Endothelial cell of umbilical vein (primary cell): ENCODE measurements around the gene PBOV1. TPM values are rescaled to one million over a fixed set of nuclear protein-coding genes. Genes with fewer than 3 reads are reported as not detected.

Experiments used
- BruUV-seq: library from RNA; stranded (reverse); fragments of 400-500 nt; replicated peaks from 2 replicates; lab custom pipeline; 2021; lab: Mats Ljungman, UMichigan
- CTCF ChIA-PET: fragments of 300-600, 350-600 bp; sonication (Branson Sonifier 250); formaldehyde crosslinking; loops from one replicate; lab custom pipeline; 2021; ENCODE audit warnings: antibody characterized with exemption, inconsistent platforms; lab: Charles Lee
- POLR2A ChIA-PET: fragments of 300-600, 350-600 bp; sonication (Branson Sonifier 250); formaldehyde crosslinking; loops from one replicate; lab custom pipeline; 2021; ENCODE audit warnings: antibody characterized with exemption, inconsistent platforms; lab: Charles Lee
- DNase-seq: peaks from one replicate; pipeline ENCODE4 v3.0.0-alpha.2; 2011; ENCODE audit warnings: low read depth, low spot score
- FAIRE-seq: peaks from 2 replicates; lab custom pipeline; 2011; peaks lifted over from hg19 to GRCh38; lab: Jason Lieb, UNC
- H2AFZ ChIP-seq: 2 replicates; pipeline ENCODE4 v1.6.0; 2012; ENCODE audit warnings: low read depth, low read length, control low read depth, inconsistent platforms
- H3K27ac ChIP-seq: 2 replicates; pipeline ENCODE4 v1.5.1; 2011; ENCODE audit warnings: low read depth, mild to moderate bottlenecking, control low read depth, low read length, moderate library complexity; ENCODE audit not compliant: insufficient read depth
- H3K27me3 ChIP-seq, 2 experiments: 2 replicates each; pipeline versions ENCODE4 v1.6.0 to v1.6.1; 2011; ENCODE audit warnings: low read length in 2 of 2, mixed read lengths in 1 of 2; ENCODE audit not compliant: control insufficient read depth in 2 of 2, insufficient read depth in 2 of 2
- H3K36me3 ChIP-seq, 2 experiments: 2 replicates in 1 of 2; 3 replicates in 1 of 2; pipeline ENCODE4 v1.5.1; 2011; ENCODE audit warnings: low read length in 2 of 2, mild to moderate bottlenecking in 1 of 2, moderate library complexity in 1 of 2; ENCODE audit not compliant: control insufficient read depth in 2 of 2, insufficient read depth in 2 of 2; ENCODE audit errors: extremely low read depth in 1 of 2
- H3K4me1 ChIP-seq: 3 replicates; pipeline ENCODE4 v1.5.1; 2011; ENCODE audit warnings: mild to moderate bottlenecking, low read length; ENCODE audit not compliant: control insufficient read depth, insufficient read depth; ENCODE audit errors: extremely low read depth
- H3K4me2 ChIP-seq: 2 replicates; pipeline ENCODE4 v1.6.1; 2011; ENCODE audit warnings: low read length, control low read depth, mixed read lengths; ENCODE audit not compliant: insufficient read depth
- H3K4me3 ChIP-seq, 3 experiments: fragments of 200-600 bp in 1 of 3; sonication (generic), shearing (Covaris generic) in 1 of 3; replicated peaks in 1 of 3; 2 replicates each; pipeline ENCODE4 v1.5.1; 2011 to 2016; ENCODE audit warnings: control low read depth in 3 of 3, low read length in 3 of 3, mild to moderate bottlenecking in 2 of 3, inconsistent platforms in 1 of 3, low read depth in 1 of 3, moderate library complexity in 1 of 3; ENCODE audit not compliant: insufficient read depth in 1 of 3
- H3K79me2 ChIP-seq: 2 replicates; pipeline ENCODE4 v1.6.0; 2012; ENCODE audit warnings: low read length, inconsistent platforms; ENCODE audit not compliant: control insufficient read depth, insufficient read depth
- H3K9ac ChIP-seq: replicated peaks from 2 replicates; pipeline ENCODE3; 2011; ENCODE audit warnings: low read length, control low read depth; ENCODE audit not compliant: insufficient read depth; ENCODE audit errors: extremely low read depth
- H3K9me1 ChIP-seq: replicated peaks from 3 replicates; pipeline ENCODE4 v1.6.0; 2011; ENCODE audit warnings: mild to moderate bottlenecking, low read length; ENCODE audit not compliant: control insufficient read depth, insufficient read depth; ENCODE audit errors: extremely low read depth
- H3K9me3 ChIP-seq: replicated peaks from 2 replicates; pipeline ENCODE4 v1.5.1; 2012; ENCODE audit warnings: low read length, inconsistent platforms; ENCODE audit not compliant: control insufficient read depth, insufficient read depth
- H4K20me1 ChIP-seq: replicated peaks from 2 replicates; pipeline ENCODE3; 2011; ENCODE audit warnings: mild to moderate bottlenecking, low read length; ENCODE audit not compliant: control insufficient read depth, insufficient read depth; ENCODE audit errors: extremely low read depth
- EZH2 ChIP-seq: IDR thresholded peaks from 2 replicates; pipeline ENCODE4 v1.6.1; 2012; ENCODE audit warnings: borderline replicate concordance, low read depth, mild to moderate bottlenecking, moderate library complexity, low read length, inconsistent platforms; ENCODE audit not compliant: severe bottlenecking
- FOS ChIP-seq: IDR thresholded peaks from 2 replicates; pipeline ENCODE4 v1.6.1; 2011; ENCODE audit warnings: mild to moderate bottlenecking, low read length, moderate library complexity, borderline replicate concordance; ENCODE audit not compliant: insufficient read depth
- GATA2 ChIP-seq: IDR thresholded peaks from 2 replicates; pipeline ENCODE4 v1.7.0; 2011; ENCODE audit warnings: low read depth, mild to moderate bottlenecking, moderate library complexity, mixed read lengths, low read length; ENCODE audit not compliant: insufficient read length, insufficient read depth
- JUN ChIP-seq: IDR thresholded peaks from 2 replicates; pipeline ENCODE4 v1.6.1; 2011; ENCODE audit warnings: borderline replicate concordance, low read depth; ENCODE audit not compliant: insufficient read length, insufficient read depth
- MYC ChIP-seq: IDR thresholded peaks from one replicate; pipeline ENCODE4 v1.6.1; 2011; ENCODE audit warnings: mild to moderate bottlenecking, low read depth, low read length
- POLR2A ChIP-seq: IDR thresholded peaks from 2 replicates; pipeline ENCODE4 v1.6.1; 2012; ENCODE audit warnings: low read depth, mild to moderate bottlenecking, control low read depth, low read length
- POLR2AphosphoS5 ChIP-seq: IDR thresholded peaks from 2 replicates; pipeline ENCODE4 v1.6.1; 2012; ENCODE audit warnings: low read depth, mild to moderate bottlenecking, control low read depth, low read length, moderate library complexity; ENCODE audit not compliant: insufficient read depth
- dilution Hi-C: fragments of 300-500 bp; cut with MboI; formaldehyde crosslinking; loops from one replicate; pipeline ENCODE4 v1.15.0; 2019; ENCODE audit warnings: low sequenced_read_pairs; ENCODE audit not compliant: extremely low pct_ligation_motif_present
- intact Hi-C: fragments of 100-400 bp; cut with micrococcal nuclease; formaldehyde crosslinking; loops from one replicate; pipeline ENCODE4 v1.10.0; 2022
- polyA plus RNA-seq, 4 experiments: library from polyadenylated mRNA; depleted of rRNA in 3 of 4; stranded (reverse) in 3 of 4; unstranded in 1 of 4; fragments of >200 nt; gene quantifications; 2 replicates each; pipeline versions ENCODE4 v1.2.1 to v1.2.3, GENCODE V29; 2011 to 2012; ENCODE audit warnings: missing spikeins in 1 of 4
- total RNA-seq: library from RNA; stranded (reverse); gene quantifications from 2 replicates; pipeline ENCODE4 v1.2.3, GENCODE V29; 2021
- TF ChIP-seq, protein P1 (sequence below): IDR thresholded peaks from 2 replicates; pipeline ENCODE4 v1.6.1; 2011; ENCODE audit not compliant: insufficient read depth, insufficient read length
- TF ChIP-seq, protein P2 (sequence below), 2 donors: IDR thresholded peaks; 1 replicate in 1 of 2; 2 replicates in 1 of 2; pipeline ENCODE4 v1.5.1; 2011; ENCODE audit warnings: low read length in 2 of 2, mild to moderate bottlenecking in 2 of 2, moderate library complexity in 2 of 2, control low read depth in 1 of 2, inconsistent platforms in 1 of 2, low read depth in 1 of 2; ENCODE audit not compliant: insufficient read depth in 1 of 2; ENCODE audit errors: extremely low read depth in 1 of 2

Gene PBOV1
- total and polyA plus RNA-seq, 2 donors (not counting 3 experiments of a cell fraction or from before 2014, with no cell fraction given): not detected

DNA sequence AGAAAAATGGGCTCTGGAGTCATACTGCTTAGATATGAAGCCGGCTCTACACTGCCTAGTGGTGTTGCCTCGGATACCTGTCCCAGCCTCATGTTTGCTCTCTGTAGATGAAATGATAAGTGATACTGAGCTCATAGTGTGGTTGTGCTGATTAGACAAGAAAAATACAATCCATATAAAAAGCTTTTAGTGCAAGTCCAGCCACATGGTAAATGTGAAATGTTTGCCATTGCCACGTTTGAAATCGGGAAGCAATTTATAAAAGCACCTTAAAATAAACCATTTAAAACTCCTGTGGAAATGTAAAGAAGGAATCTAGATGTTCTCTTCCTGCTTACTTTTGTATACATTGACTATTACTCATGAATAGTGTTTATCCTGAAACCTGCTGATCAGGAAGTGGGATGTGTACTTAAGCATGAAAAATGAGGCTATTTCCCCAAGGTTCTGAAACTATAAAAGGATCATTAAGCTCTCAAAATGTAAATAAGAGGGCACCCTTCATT is 13.1 kb upstream of the PBOV1 start:
- no peak overlapping the region for H3K4me3 ChIP-seq
- no peaks in the 10 kb centered on the region for H3K36me3 ChIP-seq
- peaks cover 15% of the 10 kb centered on the region for H3K4me1 ChIP-seq
- no peaks in the 10 kb centered on the region for H3K27me3 ChIP-seq
- no peaks in the 10 kb centered on the region for H3K9me3 ChIP-seq
- DNase-seq (peak; percentile 56), FAIRE-seq (peak; percentile 90)
- dilution Hi-C loops: no loop called here
- peak overlapping the region; percentile 45 for H3K27ac ChIP-seq
- H3K79me2 ChIP-seq: no peaks in the 10 kb centered on the region
- CTCF ChIA-PET: interaction anchor here (0.8 to 2.8 kb wide), 5 partner anchors 9 to 22 kb away, joined by 3 to 12 read pairs (median 3); no protein-coding TSS in a partner anchor
- intact Hi-C loops: no loop called here
- BruUV-seq: no TSS peak
- H3K4me2 ChIP-seq: peak overlapping the region; percentile 61
- TF ChIP-seq, protein P1, sequence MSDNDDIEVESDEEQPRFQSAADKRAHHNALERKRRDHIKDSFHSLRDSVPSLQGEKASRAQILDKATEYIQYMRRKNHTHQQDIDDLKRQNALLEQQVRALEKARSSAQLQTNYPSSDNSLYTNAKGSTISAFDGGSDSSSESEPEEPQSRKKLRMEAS: no peak
- TF ChIP-seq POLR2AphosphoS5 (no peak), GATA2 (peak; percentile 78), EZH2 (no peak)
- POLR2A ChIA-PET: no interaction called here
- no peak overlapping the region for H3K9ac ChIP-seq
- H4K20me1 ChIP-seq: no peaks in the 10 kb centered on the region
- H3K9me1 ChIP-seq: no peaks in the 10 kb centered on the region
- peak overlapping the region; percentile 80 for H2AFZ ChIP-seq

DNA sequence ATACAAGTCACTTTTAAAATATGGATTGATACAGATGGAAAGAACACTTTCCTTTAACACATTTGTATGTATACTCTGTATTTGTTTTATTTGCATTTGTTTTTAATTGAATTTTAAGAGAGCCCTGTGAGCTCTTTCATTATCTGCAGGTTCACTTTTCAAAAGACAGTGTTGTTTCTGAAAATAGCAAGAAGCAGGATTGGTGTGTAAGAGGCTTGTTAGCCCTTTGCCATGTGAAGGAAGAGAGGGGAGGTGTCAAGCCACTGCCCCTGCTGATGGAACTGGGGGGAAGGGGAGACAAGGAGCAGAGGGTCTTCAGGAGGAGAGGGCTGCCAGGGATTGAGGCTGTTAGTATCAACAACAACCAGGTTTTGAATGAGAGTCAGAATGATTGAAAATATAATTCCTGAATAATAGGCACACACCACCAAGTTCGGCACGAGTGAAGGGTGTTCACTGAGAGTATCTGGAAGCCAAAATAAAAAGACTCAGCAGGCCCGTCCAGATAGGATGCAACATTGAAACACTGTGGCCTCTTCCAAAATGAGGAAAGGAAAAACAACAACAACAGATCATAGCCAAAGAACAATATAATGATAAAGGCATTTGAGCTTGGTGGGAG is 12.6 kb upstream of the PBOV1 start:
- dilution Hi-C loops (no loop called here), intact Hi-C loops (no loop called here)
- Histone ChIP-seq H3K4me2 (peak overlapping the region; percentile 61), H3K27me3 (no peaks in the 10 kb centered on the region), H3K9me3 (no peaks in the 10 kb centered on the region), H3K9me1 (no peaks in the 10 kb centered on the region), H3K36me3 (no peaks in the 10 kb centered on the region), H3K79me2 (no peaks in the 10 kb centered on the region), H2AFZ (peak overlapping the region; percentile 80), H3K9ac (no peak overlapping the region), H3K27ac (peak overlapping the region; percentile 45), H3K4me1 (peaks cover 15% of the 10 kb centered on the region), H3K4me3 (no peak overlapping the region), H4K20me1 (no peaks in the 10 kb centered on the region)
- ChIA-PET CTCF (interaction anchor here (0.8 to 2.8 kb wide), 4 partner anchors 9 to 21 kb away, joined by 3 to 12 read pairs (median 6); no protein-coding TSS in a partner anchor), POLR2A (interaction anchor here (0.6 kb wide), 1 partner anchor 233 kb away, joined by 4 read pairs; no protein-coding TSS in a partner anchor)
- BruUV-seq: no TSS peak
- FAIRE-seq (no peak), DNase-seq (no peak)
- TF ChIP-seq, protein P1: no peak
- TF ChIP-seq MYC (no peak), GATA2 (no peak), FOS (no peak), JUN (no peak), POLR2AphosphoS5 (no peak), POLR2A (no peak), EZH2 (no peak)
- TF ChIP-seq, protein P2, sequence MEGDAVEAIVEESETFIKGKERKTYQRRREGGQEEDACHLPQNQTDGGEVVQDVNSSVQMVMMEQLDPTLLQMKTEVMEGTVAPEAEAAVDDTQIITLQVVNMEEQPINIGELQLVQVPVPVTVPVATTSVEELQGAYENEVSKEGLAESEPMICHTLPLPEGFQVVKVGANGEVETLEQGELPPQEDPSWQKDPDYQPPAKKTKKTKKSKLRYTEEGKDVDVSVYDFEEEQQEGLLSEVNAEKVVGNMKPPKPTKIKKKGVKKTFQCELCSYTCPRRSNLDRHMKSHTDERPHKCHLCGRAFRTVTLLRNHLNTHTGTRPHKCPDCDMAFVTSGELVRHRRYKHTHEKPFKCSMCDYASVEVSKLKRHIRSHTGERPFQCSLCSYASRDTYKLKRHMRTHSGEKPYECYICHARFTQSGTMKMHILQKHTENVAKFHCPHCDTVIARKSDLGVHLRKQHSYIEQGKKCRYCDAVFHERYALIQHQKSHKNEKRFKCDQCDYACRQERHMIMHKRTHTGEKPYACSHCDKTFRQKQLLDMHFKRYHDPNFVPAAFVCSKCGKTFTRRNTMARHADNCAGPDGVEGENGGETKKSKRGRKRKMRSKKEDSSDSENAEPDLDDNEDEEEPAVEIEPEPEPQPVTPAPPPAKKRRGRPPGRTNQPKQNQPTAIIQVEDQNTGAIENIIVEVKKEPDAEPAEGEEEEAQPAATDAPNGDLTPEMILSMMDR (IDR thresholded peaks at IDR 0.05; ENCODE audit: extremely low read depth in 1 of 2, insufficient read depth in 1 of 2, low read depth in 1 of 2, low read length in 2 of 2): no peak
